ENCODE results near the gene SKI. TPM values are rescaled to one million over a fixed set of nuclear protein-coding genes. Genes with fewer than 3 reads are reported as not detected.

The SKI gene
- total and polyA plus RNA-seq, 2 of the 8 experiments (the other 6 are each of a cell fraction or from before 2014, with no cell fraction given): 8.3 to 87.6 TPM

DNA sequence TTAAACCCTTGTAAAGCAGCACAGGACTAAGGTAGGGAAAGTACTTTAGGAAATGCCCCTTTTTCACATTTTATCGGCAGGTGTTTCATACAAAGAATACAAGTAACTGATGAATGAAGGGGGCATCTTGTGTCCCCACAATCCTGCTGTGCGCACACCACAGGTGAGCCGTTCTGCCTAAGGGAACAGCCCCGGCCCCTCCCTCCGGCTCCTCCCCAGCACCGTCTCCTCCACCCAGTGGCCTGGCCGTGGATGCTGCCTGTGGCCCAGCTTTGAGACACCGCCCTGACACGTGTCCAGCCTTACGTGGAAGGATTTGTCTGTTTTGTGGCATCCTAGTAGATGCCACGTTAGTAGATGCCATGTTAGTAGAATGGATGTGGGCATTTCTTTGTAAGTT lies 46.4 kb upstream of the SKI start:
- no peak overlapping the region for H4K5ac ChIP-seq (ENCODE audit: insufficient read length, low read depth, low read length)
- DNase-seq (ENCODE audit: low read depth in 1 of 2, low spot score in 2 of 2) (no peak), FAIRE-seq (no peak)
- POLR2A ChIA-PET (ENCODE audit: partially characterized antibody): interaction anchor here (1.4 kb wide), 1 partner anchor 23 kb away, joined by 4 read pairs; no protein-coding TSS in a partner anchor
- no peak overlapping the region for H2BK20ac ChIP-seq (ENCODE audit: low read length)
- peaks cover 2% of the 10 kb centered on the region; the same call in 1 of the 2 replicates for H3K23me2 ChIP-seq (ENCODE audit: low read depth, low read length)
- no peak overlapping the region for H2AFZ ChIP-seq (ENCODE audit: low read length)
- H2BK12ac ChIP-seq (ENCODE audit: low read depth, low read length): no peak overlapping the region
- no peak overlapping the region for H3K4ac ChIP-seq (replicated peaks; ENCODE audit: insufficient read length, low read depth, low read length)
- 91% methylated on average over 11 of the region's 11 CpGs; no CpG with 5 or more reads in 1 of the 2 experiments for WGBS, 2 experiments (ENCODE audit: extremely low coverage in 1 of 2, insufficient coverage in 1 of 2, insufficient read length in 1 of 2, insufficient replicate concordance in 2 of 2, low coverage in 1 of 2, low lambda C conversion rate in 2 of 2, missing lambda C conversion rate in 1 of 2)
- no peaks in the 10 kb centered on the region; a peak in 1 of 7 replicates for H3K4me1 ChIP-seq (replicated peaks in 1 of 4; ENCODE audit: control insufficient read depth in 3 of 4, insufficient read depth in 4 of 4, low read length in 3 of 4)
- H3K56ac ChIP-seq (replicated peaks; ENCODE audit: insufficient read length, low read depth, low read length): no peak overlapping the region
- no peak overlapping the region for H2BK15ac ChIP-seq (ENCODE audit: low read length)
- H3K36me3 ChIP-seq (ENCODE audit: control insufficient read depth in 2 of 4, insufficient read depth in 4 of 4, low read length in 3 of 4): peaks cover 0 to 13% (median 9%) of the 10 kb centered on the region in 4 experiments; a peak in 5 of 8 replicates
- CTCF ChIA-PET (ENCODE audit: partially characterized antibody): interaction anchor here (1.1 kb wide), 1 partner anchor 42 kb away, joined by 3 read pairs; no protein-coding TSS in a partner anchor
- H2AK5ac ChIP-seq (ENCODE audit: low read depth, low read length): no peak overlapping the region
- H3K79me1 ChIP-seq (ENCODE audit: low read depth, low read length): no peaks in the 10 kb centered on the region
- no peak overlapping the region for H2BK5ac ChIP-seq (ENCODE audit: low read depth, low read length)
- no peak overlapping the region for H3K18ac ChIP-seq (ENCODE audit: extremely low read depth, low read length)
- H3K27me3 ChIP-seq (replicated peaks in 1 of 4; ENCODE audit: control insufficient read depth in 3 of 4, extremely low read depth in 1 of 4, insufficient read depth in 3 of 4, low read length in 3 of 4): no peaks in the 10 kb centered on the region
- no peak overlapping the region for H4K91ac ChIP-seq (replicated peaks; ENCODE audit: insufficient read length, low read length)
- H3K14ac ChIP-seq (ENCODE audit: insufficient read length): no peak overlapping the region
- no peak for TF ChIP-seq HDAC6 (IDR thresholded peaks at IDR 0.05; ENCODE audit: low read depth, low read length)
- TF ChIP-seq CHD1 (IDR thresholded peaks at IDR 0.05; ENCODE audit: low read depth, low read length): no peak
- peak; percentile 72; the same call in 1 of the 2 replicates for TF ChIP-seq EGR1 (IDR thresholded peaks at IDR 0.05; ENCODE audit: borderline replicate concordance, low read depth, low read length)
- TF ChIP-seq RXRA (IDR thresholded peaks at IDR 0.05; ENCODE audit: insufficient read depth, low read depth, low read length): no peak
- no peak for TF ChIP-seq KDM5A (IDR thresholded peaks at IDR 0.05; ENCODE audit: low read length)
- H2BK120ac ChIP-seq (replicated peaks; ENCODE audit: low read depth, low read length): no peak overlapping the region
- no peak overlapping the region for H3K4me2 ChIP-seq (ENCODE audit: insufficient read depth in 1 of 2, low read depth in 2 of 2, low read length in 2 of 2)
- no peak overlapping the region for H3K27ac ChIP-seq (ENCODE audit: low read depth, low read length)
- no peak overlapping the region for H3K23ac ChIP-seq (ENCODE audit: insufficient read length)
- H3K79me2 ChIP-seq (ENCODE audit: control insufficient read depth in 1 of 2, insufficient read depth in 2 of 2, low read length in 2 of 2): no peaks in the 10 kb centered on the region
- H3K9me3 ChIP-seq (ENCODE audit: insufficient read depth in 2 of 2, low read depth in 1 of 2, low read length in 1 of 2): no peaks in the 10 kb centered on the region
- H4K8ac ChIP-seq (ENCODE audit: extremely low read depth, insufficient read depth, low read length): no peak overlapping the region
- peaks cover 0 to 10% of the 10 kb centered on the region in 2 experiments for H4K20me1 ChIP-seq (replicated peaks in 1 of 2; ENCODE audit: control insufficient read depth in 1 of 2, insufficient read depth in 2 of 2, low read length in 2 of 2)
- no peak overlapping the region for H3K4me3 ChIP-seq (ENCODE audit: extremely low read depth in 1 of 4, insufficient read depth in 2 of 4, low read depth in 3 of 4, low read length in 4 of 4)
- H3K9ac ChIP-seq (replicated peaks in 1 of 4; ENCODE audit: extremely low read depth in 1 of 4, low read depth in 3 of 4, low read length in 3 of 4): no peak overlapping the region

Measured in H1 (cell line).